MM.1S (cell line): ENCODE measurements around the gene CHST11.

Source experiments
- EZH2 ChIP-seq: fragments of 300-600 bp; sonication (generic); optimal IDR thresholded peaks from 2 replicates; pipeline ENCODE3; 2017; ENCODE audit warnings: low read depth, mild to moderate bottlenecking, antibody characterized with exemption, low read length, mixed read lengths
- TF ChIP-seq, protein P1 (sequence below): fragments of 300-600 bp; sonication (generic); IDR thresholded peaks from 2 replicates; pipeline ENCODE4 v1.5.1; 2016; ENCODE audit warnings: antibody characterized with exemption, low read length, mixed read lengths

DNA sequence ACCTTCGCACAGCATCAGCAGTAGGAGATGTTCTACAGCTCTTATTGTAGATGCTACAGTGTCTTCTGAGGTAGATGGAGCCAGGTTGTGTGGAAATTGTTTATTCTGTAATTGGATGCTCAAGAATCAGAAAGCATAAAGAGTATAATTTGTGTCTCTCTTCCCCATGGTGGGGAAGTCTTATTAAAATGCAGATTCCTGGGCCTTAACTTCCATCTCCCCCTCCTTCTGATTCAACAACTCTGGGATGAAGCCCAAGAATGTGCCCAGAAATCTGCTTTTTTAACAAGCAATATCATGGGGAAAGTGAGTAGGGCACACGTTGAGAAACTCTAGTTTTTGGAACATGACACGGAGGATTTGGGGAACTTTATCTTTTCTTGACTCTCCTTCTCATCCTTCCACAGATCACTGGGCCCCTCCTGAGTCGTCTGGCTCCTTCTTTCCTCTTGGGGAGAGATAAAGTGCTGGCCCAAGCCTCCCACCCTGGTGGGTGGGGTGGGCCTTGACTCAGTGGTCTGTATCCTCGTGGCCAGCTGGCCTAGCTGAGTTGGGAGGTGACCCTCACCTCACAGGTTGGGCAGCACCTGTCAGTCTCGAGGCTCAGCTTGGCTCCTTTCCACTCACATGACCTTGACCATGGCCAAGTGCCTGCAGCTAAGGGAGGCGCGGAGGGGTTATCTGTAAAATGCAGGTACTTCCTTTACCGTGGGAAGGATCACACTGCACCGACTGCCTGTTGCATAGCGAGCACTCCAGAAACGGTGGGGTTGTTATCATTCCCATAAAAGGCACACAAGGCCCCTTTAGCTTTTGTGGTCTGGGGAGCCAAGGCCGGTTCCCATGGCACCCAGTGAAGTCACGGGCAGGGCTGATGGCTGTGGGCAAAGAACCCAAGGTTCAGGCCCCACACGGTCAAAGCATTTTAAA lies 141.9 kb downstream of the CHST11 start:
- no peak for TF ChIP-seq EZH2
- TF ChIP-seq, protein P1, sequence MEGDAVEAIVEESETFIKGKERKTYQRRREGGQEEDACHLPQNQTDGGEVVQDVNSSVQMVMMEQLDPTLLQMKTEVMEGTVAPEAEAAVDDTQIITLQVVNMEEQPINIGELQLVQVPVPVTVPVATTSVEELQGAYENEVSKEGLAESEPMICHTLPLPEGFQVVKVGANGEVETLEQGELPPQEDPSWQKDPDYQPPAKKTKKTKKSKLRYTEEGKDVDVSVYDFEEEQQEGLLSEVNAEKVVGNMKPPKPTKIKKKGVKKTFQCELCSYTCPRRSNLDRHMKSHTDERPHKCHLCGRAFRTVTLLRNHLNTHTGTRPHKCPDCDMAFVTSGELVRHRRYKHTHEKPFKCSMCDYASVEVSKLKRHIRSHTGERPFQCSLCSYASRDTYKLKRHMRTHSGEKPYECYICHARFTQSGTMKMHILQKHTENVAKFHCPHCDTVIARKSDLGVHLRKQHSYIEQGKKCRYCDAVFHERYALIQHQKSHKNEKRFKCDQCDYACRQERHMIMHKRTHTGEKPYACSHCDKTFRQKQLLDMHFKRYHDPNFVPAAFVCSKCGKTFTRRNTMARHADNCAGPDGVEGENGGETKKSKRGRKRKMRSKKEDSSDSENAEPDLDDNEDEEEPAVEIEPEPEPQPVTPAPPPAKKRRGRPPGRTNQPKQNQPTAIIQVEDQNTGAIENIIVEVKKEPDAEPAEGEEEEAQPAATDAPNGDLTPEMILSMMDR: no peak
